ENCODE measurements around the gene ETV1.

ETV1 gene

DNA sequence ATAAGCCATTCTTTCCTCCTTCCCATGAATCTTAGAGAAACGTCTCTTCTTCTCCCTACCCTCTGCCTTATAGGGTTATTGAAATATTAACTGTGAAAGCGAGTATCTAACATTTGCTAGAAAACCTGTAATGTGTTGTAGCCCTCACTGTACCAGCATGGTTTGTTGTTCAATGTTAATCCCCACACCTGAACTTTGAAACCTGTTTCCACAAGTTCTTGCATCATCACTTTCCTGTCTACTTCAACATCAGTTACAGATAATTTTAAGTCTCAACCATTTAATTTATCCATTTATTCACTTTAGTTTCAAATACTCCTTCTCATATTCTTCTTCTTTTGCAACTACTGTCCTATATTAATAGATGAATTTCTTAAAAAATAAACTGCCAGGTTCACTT is 148.2 kb downstream of the ETV1 start:
- Histone ChIP-seq H3K9me3 (replicated peaks; ENCODE audit: insufficient read depth, low read length) (no peaks in the 10 kb centered on the region; the same call in 1 of the 2 replicates), H3K36me3 (replicated peaks; ENCODE audit: insufficient read depth, low read length) (no peaks in the 10 kb centered on the region), H3K4me3 (ENCODE audit: low read length) (no peak overlapping the region), H3K9me2 (replicated peaks; ENCODE audit: insufficient read depth, low read length) (no peaks in the 10 kb centered on the region), H2AFZ (ENCODE audit: low read length) (no peak overlapping the region), H3K4me1 (ENCODE audit: low read length) (no peaks in the 10 kb centered on the region), H3K27ac (ENCODE audit: low read length) (no peak overlapping the region), H3K4me2 (ENCODE audit: low read depth, low read length) (no peak overlapping the region), H3F3A (ENCODE audit: insufficient read depth, low read length) (no peaks in the 10 kb centered on the region), H3K79me2 (ENCODE audit: low read length) (no peaks in the 10 kb centered on the region), H4K20me1 (ENCODE audit: insufficient read depth, low read length) (no peaks in the 10 kb centered on the region), H3K27me3 (replicated peaks; ENCODE audit: insufficient read depth, low read length) (no peaks in the 10 kb centered on the region), H3K9ac (ENCODE audit: low read length) (no peak overlapping the region)
- TF ChIP-seq EZH2phosphoT487 (IDR thresholded peaks at IDR 0.05; ENCODE audit: low read length) (no peak), EZH2 (optimal IDR thresholded peaks at IDR 0.05; ENCODE audit: low read depth, low read length) (no peak)
- TF ChIP-seq, protein P1, sequence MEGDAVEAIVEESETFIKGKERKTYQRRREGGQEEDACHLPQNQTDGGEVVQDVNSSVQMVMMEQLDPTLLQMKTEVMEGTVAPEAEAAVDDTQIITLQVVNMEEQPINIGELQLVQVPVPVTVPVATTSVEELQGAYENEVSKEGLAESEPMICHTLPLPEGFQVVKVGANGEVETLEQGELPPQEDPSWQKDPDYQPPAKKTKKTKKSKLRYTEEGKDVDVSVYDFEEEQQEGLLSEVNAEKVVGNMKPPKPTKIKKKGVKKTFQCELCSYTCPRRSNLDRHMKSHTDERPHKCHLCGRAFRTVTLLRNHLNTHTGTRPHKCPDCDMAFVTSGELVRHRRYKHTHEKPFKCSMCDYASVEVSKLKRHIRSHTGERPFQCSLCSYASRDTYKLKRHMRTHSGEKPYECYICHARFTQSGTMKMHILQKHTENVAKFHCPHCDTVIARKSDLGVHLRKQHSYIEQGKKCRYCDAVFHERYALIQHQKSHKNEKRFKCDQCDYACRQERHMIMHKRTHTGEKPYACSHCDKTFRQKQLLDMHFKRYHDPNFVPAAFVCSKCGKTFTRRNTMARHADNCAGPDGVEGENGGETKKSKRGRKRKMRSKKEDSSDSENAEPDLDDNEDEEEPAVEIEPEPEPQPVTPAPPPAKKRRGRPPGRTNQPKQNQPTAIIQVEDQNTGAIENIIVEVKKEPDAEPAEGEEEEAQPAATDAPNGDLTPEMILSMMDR (IDR thresholded peaks at IDR 0.05; ENCODE audit: low read length), result no peak
- no peak for DNase-seq

Measured in MM.1S (cell line).